HG03196 (cell line): ENCODE data around the gene KBTBD8.

Experiments used
- ATAC-seq: cut with Tn5 transposase; IDR thresholded peaks from one replicate; pipeline ENCODE4 v1.9.1; 2021; ENCODE audit not compliant: unreplicated experiment

Gene KBTBD8, protein sequence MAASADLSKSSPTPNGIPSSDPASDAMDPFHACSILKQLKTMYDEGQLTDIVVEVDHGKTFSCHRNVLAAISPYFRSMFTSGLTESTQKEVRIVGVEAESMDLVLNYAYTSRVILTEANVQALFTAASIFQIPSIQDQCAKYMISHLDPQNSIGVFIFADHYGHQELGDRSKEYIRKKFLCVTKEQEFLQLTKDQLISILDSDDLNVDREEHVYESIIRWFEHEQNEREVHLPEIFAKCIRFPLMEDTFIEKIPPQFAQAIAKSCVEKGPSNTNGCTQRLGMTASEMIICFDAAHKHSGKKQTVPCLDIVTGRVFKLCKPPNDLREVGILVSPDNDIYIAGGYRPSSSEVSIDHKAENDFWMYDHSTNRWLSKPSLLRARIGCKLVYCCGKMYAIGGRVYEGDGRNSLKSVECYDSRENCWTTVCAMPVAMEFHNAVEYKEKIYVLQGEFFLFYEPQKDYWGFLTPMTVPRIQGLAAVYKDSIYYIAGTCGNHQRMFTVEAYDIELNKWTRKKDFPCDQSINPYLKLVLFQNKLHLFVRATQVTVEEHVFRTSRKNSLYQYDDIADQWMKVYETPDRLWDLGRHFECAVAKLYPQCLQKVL

DNA sequence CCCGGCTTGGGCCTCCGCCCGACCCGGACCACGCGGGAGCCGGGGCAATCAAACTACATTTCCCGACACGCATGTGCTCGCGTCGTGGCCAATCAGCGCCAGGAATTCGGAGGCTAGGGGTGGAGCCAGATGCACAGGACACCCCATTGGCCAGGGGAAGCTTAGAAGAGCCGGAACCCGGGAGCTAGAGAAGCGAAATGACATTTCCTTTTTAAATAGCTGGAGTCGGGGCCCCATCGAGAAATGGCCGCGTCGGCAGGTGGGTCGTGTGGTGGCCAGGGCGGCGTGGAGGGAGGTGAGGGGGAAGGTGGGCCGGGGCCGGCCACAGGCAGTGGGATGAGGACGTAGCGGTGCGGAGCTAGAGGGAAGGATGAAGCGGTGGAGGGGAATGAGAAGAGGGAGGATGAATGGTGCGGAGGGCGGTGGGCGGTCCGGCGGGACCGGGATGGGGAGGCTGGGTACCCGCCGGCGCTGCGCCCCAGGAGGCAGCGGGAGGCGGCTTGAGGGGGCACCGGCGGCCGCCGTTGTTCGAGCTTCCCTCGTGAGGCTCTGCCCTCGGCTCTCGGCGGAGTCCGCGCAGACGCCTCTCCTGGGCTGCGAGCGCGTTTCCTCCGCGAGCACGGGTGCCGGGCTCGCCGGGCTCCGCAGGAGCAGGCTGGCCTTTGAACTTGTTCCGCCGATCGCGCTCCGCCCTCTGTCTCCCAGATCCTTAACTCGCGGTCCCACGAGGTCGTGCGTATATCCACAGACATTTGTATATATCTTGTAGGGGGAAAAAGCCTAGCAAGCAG lies at the start of gene KBTBD8:
Gene KBTBD8 (plus strand): TSS at position 195 of the 791 bp plus-strand sequence. CDS start 49 bp downstream, at position 244.
- ATAC-seq: peak; percentile 96

DNA sequence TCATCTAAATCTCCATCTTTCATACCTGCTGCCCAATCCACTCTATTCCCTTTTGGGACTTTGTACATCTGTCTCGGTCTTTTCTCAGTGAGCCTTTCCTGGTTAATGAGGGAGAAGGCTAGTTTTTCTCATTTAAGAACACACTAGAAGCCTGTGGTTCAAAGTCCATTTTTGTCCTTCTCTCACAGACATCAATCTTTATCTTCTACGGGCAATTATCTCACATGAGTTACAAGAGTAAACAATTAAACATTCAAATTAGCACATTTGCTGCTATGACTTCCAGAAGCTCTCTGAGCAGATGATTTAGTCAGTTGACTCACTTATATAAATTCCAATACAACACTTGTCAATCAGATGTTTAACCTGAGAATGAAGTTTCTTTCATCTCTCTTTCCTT lies 49.3 kb upstream of the KBTBD8 start:
- no peak for ATAC-seq

DNA sequence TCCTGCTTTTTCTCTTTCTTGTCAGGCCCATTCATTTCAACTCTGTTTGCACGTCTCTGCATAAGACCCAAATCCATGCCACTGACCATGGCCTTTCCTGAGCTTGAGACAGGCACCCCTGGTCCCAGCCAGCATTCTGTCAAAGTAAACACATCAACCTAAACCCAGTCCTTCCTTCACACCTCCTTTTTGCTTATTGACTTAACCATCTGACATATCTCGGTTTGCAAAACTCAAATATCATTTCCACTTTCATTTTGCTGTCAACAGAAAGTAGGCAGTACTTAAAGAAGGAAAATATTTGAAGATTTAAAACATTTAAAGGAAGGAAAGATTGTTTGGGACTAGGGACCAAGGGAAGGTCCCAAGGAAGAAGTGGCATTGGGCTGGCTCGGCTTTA lies 48.2 kb upstream of the KBTBD8 start:
- no peak for ATAC-seq

DNA sequence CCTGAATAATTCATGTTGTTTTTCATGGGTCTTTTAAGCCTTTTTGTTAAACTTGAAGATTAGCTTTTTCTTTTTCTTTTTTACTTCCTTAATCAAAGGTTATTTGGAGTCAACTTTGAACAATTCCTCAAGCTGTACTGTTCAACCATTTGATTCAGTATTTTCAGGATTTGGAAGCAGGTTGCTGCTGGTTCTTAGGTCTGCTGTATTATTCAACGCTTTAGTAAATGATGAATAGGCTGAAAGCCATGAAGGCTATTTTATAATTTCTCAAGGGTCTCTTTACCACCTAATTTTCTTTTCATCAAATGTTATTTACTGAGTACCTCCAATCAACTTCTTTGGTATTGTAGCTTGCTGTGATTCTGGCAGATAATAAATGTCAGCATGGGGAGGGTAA lies 45.8 kb upstream of the KBTBD8 start:
- ATAC-seq: no peak

DNA sequence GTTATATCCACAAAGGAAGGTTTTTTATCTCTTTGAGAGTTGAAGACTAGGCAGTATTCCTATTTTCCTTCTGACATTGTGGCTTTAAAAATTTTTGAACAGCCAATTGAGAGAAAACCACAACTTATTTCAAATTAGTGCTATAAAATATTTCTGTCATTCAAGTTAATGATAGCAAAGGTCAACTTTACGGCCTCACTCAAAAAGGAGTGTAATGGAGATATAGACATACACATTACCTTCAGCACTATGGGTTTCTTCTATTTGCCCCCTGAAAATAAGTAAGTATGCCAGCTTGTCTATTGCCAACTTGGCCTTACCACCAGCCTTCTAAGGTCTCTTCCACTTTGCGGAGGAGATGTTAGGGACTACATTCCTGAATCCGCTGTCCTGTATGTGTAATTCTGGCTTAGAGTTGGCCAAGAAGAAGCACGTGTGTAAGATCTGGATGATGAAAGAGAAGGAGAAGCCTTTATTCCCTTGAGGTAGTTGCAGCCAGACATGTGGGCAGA lies 44.1 kb upstream of the KBTBD8 start:
- no peak for ATAC-seq

DNA sequence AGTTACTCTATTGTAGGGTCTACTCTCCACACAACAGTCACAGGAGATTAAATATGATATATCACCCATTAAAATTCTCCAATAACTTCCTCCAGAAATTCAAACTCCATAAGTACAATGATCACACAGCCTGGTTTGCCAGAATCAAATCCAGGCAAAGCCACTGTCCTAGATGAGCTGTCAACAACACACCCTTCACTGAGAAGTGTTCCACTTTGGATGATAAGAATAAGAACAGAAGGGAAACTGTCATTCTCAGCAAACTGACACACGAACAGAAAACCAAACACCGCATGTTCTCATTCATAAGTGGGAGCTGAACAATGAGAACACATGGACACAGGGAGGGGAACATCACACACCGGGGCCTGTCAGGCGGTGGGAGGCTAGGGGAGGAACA lies 41.4 kb upstream of the KBTBD8 start:
- ATAC-seq: no peak

DNA sequence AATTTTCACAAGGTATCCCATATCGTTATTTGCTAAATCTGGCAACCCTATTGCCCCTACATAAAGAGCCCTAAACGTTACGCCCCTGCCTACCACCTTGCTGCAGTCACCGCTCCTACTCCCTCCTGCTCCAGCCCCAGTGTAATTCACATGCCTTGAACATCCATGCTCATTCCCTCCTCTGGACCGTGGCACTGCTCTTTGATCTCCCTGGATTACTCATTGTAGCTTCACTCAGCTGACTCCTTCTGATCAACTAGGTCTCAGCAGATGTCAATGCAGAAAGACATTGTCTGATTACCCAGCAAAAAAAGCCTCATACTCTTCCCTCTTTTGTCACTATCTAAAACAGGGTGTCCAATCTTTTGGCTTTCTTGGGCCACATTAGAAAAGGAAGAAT lies 40.7 kb upstream of the KBTBD8 start:
- ATAC-seq: no peak

DNA sequence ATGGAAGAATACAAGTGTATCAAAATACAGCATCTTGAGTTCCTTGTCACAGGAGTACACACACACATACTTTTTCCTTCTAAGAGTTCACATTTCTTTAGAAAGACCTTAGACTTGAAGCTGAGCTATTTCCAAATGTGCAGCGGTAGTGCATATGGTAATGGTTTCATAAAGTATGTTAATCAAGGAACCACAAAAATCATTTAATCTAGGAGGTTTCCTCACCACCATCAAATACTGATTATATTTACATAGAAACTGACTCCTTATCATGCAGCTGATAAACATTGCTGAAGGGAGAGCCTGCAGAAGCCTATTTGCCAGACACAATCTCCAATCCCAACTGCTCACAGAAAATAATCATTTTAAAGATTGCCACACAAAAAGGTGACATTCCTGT lies 40.0 kb upstream of the KBTBD8 start:
- no peak for ATAC-seq

DNA sequence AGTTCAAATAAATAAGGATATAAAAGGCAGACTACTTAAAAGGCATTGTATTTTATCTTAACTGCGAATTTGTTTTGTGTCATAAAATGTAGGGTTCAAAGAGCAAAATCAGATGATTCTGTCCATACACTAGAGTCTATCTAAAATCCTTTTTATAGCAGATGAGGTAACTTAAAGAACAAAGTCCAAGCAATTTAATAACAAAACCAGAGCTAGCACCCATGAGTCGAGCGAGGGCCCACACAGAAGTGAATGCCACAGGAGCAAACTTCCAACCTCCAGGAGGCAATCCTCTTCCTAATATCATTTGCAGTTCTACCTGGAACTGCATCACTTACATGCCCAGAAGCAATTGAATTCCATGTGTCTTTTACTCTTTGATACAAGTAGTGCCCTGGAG lies 35.4 kb upstream of the KBTBD8 start:
- no peak for ATAC-seq

DNA sequence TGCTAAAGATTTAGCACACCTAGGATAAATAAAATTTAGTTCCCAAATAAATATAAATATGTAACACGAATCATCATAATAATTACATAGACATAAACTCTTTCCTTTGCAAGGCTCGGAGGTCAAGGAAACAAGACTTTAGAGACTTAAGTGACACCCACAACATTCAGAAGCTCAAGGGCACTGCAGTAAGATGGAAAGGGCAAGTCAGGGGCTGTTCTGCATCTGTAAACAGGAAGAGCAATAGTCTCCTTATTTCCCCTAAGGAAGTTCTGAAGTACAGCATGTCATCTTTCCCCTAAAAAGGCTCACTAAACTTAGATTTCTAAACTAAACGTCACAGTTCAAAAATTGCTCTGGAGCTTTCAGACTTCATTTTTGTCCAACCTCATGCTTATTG lies 26.9 kb upstream of the KBTBD8 start:
- ATAC-seq: no peak

DNA sequence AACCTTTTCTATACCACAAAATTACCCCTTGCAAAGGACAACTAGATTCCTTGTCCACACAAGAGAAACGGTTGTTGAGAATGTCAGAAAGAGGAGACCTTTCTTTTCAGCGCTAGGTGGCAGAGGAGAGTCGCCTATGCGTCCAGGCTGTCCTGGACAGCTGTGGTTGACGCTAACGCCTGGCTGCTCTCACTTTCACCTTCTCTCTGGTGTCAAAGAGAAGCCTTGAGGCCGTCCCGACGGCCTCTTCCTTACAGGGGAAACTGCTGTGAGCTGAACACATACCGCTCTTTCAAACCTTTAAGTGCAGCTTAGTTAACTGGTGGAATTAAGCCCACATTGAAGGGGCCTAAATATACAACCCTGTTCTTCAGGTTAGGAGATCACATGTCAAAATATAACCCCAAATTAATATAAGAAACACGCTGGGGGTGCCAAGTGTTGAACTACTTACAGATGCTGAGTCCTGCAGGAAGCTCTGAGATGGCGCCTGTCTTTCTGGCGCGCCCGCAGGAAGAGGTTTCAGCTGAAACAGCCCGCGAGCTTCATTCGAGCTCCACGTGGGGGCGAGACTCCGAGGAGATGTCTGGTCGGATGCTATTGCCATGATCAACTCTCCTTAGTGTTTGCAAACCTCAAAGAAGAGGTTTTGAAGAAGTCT lies 26.1 kb upstream of the KBTBD8 start:
- ATAC-seq: peak; percentile 100

DNA sequence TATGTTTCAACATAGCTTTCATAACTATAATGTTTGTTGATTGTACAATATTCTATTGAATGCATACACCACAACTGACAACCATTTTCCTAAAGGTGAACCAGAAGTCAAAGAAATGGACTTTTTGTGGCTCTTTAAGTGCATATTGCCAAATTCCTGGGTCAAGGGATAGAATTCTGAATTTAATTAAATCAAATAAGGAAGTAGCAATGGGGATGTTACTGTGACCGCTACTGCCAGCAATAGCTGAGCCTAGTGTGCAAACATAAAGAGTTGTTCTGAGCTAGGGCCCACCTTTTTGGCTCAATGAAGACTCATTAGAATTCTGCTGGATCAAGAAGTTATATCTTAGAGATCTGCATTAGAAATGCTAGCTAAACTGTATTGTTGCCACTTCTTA lies 17.3 kb upstream of the KBTBD8 start:
- ATAC-seq: no peak

DNA sequence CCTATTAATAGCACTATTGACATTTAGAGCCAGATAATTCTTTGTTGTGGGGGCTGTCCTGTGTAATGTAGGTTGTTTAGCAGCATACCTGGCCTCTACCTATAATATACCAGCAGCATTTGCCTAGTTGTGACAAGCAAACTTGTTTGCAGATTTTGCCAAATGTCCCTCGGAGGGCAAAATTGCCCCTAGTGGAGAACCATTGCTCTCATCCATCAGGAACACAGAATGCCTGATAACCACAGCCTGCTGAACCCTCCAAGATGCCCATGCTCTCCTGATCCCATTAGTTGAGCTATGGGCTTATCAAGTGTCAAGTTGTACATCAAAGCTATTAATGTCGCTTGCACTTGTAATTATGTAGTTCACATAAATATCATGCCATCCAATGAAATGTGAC lies 15.0 kb upstream of the KBTBD8 start:
- ATAC-seq: no peak

DNA sequence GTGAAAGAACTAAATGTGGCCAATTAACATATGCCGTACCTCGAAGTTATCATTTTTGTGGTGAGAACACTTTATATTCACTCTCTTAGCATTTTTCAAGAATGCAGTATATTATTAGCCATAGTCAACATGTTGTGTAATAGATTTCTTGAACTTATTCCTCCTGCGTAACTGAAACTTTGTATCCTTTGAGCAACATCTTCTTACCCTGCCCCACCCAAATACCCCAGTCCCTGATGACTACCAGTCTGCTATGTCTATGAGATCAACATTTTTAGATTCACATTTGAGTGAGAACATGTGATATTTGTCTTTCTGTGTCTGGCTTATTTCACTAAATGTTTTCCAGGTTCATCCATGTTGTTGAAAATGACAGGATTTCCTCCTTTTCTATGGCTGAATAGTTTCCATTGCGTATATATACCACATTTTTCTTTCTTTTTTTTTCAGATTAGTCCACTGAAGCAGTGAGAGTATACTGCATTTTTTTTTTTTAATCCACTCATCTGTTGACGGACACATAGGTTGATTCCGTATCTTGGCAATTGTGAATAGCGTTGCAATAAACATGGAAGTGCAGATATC lies 12.7 kb upstream of the KBTBD8 start:
- no peak for ATAC-seq

DNA sequence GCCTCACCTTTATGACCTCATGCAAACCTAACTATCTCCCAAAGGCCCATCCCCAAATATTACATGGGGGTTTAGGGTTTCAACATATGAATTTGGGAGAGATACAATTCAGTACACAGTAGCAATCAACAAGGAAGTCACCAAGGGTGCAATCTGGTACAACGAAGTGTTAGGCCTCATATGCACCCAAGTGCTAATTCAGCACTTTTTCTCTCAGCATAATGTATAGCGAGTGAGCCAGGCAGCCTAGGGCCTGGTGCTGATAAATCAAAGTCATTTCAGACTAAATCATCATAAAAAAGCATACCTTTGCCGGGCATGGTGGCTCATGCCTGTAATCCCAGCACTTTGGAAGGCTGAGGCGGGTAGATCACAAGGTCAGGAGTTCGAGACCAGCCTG lies 11.7 kb upstream of the KBTBD8 start:
- ATAC-seq: no peak

DNA sequence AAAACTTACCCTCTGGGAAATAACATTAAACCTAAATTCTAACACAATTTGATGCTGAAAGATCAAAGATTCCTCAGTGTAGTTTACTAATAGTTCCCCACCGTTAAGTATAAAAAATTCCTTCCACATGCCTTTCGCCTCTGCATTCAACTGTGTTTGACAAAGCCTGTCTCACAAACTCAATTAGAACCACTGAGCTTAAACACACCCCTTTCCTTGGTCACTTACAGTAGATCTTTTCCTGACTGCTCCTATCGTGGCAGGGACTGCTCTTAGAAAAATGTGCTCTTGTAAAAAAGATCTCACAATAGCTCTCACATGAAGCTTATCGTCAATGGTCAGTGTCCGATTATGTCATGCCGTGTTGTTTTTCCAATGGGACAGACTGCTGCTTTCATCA lies 8.9 kb upstream of the KBTBD8 start:
- no peak for ATAC-seq

DNA sequence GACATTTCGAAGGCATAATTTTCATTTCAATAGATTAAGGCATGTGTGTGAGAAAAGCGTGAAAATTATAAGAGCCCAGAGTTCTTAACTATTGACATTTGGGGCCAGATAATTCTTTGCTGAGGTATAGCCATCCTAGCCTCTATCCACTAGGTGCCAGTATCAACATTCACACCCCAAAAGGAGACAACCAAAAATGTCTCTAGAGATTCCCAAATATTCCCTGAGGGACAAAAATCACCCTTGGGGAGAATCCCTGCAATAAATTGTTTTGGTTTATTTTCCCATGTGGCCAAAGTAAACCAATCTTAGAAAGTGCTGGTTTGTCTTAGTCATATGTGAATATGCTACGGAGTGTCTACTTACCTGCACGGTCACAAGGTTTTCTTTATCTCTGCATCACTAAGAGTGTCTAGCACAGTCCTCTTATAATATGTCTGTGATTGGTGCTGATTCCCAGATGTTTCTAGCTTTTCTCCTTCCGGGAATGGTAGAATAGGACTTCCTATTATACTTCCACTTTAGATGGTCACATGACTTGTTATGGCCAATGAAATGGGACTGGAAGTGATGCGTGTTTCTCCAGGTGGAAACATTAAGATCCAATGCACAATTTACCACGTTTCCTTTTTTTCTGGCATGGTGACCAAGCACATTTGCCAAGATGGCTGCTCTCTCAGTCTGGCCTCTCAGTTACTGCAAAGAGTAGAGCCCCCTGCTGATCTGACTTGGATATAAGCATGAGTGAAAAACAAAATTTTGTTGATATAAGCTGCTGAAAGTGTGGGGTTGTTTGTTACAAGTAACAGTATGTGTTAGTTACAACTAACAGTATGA lies 8.0 kb upstream of the KBTBD8 start:
- ATAC-seq: peak; percentile 48

DNA sequence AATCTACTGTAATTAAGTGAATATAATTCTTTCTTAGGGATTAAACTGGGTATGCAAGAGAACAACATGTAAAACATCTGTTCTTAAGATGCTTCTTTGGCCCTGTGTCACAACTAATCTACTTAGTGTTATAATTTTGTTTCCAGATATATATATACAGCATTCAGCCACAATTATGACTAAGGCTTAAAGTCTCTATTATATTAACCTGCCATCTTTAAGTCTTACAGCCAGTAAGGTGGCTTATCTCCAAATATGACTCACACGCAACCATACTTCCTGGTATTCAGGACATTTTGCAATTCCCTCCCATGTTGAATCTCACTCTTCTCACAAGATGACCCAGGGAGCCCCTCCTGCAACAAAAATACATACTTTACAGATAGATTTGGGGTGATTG lies 6.6 kb upstream of the KBTBD8 start:
- no peak for ATAC-seq

DNA sequence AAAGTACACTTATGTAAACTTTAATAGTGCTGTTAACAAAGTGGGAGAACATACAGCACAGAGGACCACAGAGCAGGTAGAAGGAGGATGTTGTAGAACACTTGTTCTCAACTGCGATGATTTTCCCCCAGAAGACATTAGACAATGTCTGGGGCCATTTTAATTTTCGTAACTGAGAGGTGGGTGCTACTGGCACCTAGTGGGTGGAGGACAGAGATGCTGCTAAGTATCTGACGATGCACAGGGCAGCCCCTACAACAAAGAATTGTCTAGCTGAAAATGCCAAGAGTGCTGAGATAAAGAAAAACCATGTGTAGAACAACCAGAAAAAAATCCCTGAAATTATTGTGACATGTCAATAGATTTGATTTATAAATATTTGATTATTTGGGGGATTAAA lies 5.0 kb upstream of the KBTBD8 start:
- ATAC-seq: no peak

DNA sequence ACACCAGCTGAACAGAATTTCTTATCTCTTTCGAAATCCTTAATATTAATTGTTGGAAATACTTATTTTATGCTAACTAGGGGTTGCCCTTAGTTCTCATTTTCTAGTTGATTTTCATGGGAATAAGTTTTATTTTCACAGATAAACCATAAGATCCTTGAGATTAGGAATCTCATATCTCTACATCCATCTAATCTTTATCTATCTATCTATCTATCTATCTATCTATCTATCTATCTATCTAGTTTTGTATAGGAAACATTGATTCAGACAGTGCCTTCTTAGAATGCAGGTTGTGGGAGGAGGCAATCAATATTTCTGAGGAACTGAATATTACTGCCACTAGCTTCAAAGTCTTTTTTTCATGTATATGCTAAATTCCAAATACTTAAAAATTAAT lies 3.5 kb upstream of the KBTBD8 start:
- no peak for ATAC-seq
